BJ (cell line): Measurements from ENCODE around the gene RCOR1. TPM values are rescaled to one million over a fixed set of nuclear protein-coding genes. Genes with fewer than 3 reads are reported as not detected.
"Not testable (repeated sequence)": the region's sequence is repeated elsewhere in the genome, so short reads cannot be mapped to it uniquely, and the experiment has no call there.

Experiments used
- CTCF ChIA-PET: fragments of 350-600 bp; formaldehyde crosslinking; extraction: SDS; loops from one replicate; lab custom pipeline; 2021; ENCODE audit warnings: antibody characterized with exemption, inconsistent platforms; lab: Yijun Ruan, JAX
- POLR2A ChIA-PET: fragments of 300-600 bp; sonication (Branson Sonifier 250); formaldehyde crosslinking; extraction: SDS; loops from one replicate; lab custom pipeline; 2021; ENCODE audit warnings: antibody characterized with exemption; lab: Charles Lee
- DNase-seq: peaks from one replicate; pipeline ENCODE4 v3.0.0-alpha.2; 2011; ENCODE audit warnings: low read depth
- H3K27me3 ChIP-seq: 2 replicates; pipeline ENCODE4 v1.6.0; 2011; ENCODE audit warnings: low read length; ENCODE audit not compliant: control insufficient read depth, insufficient read depth
- H3K36me3 ChIP-seq: 2 replicates; pipeline ENCODE4 v1.5.1; 2011; ENCODE audit warnings: low read length; ENCODE audit not compliant: control insufficient read depth, insufficient read depth
- H3K4me3 ChIP-seq: 2 replicates; pipeline ENCODE4 v1.5.1; 2011; ENCODE audit warnings: low read depth, mild to moderate bottlenecking, control low read depth, low read length
- CTCF ChIP-seq: IDR thresholded peaks from 2 replicates; pipeline ENCODE4 v1.5.1; 2011; ENCODE audit warnings: low read depth, mild to moderate bottlenecking, control low read depth, inconsistent platforms, low read length, moderate library complexity; ENCODE audit not compliant: insufficient read depth
- polyA plus RNA-seq: library from polyadenylated mRNA; depleted of rRNA; stranded (reverse); fragments of >200 nt; gene quantifications from 2 replicates; pipeline ENCODE4 v1.2.3, GENCODE V29; 2011

Gene RCOR1
- polyA plus RNA-seq, 1 experiment: 7.9 TPM

DNA sequence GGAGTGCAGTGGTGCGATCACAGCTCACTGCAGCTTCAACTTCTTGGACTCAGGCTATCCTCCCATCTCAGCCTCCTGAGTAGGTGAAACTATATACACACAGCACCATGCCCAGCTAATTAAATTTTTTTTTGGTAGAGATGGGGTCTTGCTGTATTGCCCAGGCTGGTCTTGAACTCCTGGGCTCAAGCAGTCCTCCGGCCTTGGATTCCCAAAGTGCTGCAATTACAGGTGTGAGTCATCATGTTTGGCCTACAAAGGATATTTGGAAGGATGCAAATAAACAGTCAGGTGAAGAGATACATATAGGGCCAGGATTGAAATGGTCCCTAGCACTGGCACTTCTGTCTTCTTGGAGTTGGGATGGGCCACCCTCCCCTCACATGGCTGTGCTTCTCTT lies 23.9 kb downstream of the RCOR1 start:
- ChIA-PET CTCF (interaction anchor here (0.8 to 2.3 kb wide), 3 partner anchors 11 to 79 kb away, joined by 3 to 13 read pairs (median 4); no protein-coding TSS in a partner anchor), POLR2A (no interaction called here)
- DNase-seq: no peak
- Histone ChIP-seq H3K27me3 (no peaks in the 10 kb centered on the region), H3K4me3 (no peak overlapping the region), H3K36me3 (no peaks in the 10 kb centered on the region; the same call in 1 of the 2 replicates)
- no peak for TF ChIP-seq CTCF

DNA sequence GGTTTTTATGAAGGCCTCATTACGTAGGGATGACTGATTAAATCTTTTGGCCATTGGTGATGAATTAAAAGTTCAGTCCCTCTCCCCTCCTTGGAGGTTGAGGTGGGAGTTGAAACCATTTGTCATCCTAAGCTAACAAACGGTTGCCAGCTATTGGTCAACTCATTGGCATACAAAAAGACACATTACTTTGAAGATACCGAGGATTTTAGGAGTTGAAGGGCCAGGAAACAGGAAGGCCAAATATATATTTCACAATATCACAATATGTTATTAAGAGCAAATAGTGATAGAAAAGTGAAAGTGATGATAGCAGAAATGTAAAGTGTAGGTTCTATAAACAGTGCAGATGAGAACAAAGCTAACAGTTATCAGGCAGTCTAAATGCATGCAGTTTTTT lies 24.4 kb downstream of the RCOR1 start:
- CTCF ChIA-PET: interaction anchor here (0.5 to 2.3 kb wide), 3 partner anchors 12 to 77 kb away, joined by 3 to 13 read pairs (median 4); no protein-coding TSS in a partner anchor
- Histone ChIP-seq H3K36me3 (no peaks in the 10 kb centered on the region; the same call in 1 of the 2 replicates), H3K27me3 (no peaks in the 10 kb centered on the region), H3K4me3 (no peak overlapping the region)
- POLR2A ChIA-PET: no interaction called here
- TF ChIP-seq CTCF: no peak
- no peak for DNase-seq

GRCh38 chr14:102619012-102619411 lies 26.6 kb downstream of the RCOR1 start:
- POLR2A ChIA-PET: interaction anchor here (0.6 kb wide), 1 partner anchor 90 kb away, joined by 8 read pairs; no protein-coding TSS in a partner anchor
- not testable (repeated sequence) for DNase-seq, H3K27me3 ChIP-seq, H3K4me3 ChIP-seq, H3K36me3 ChIP-seq
- CTCF ChIA-PET: interaction anchor here (1.4 to 2.0 kb wide), 2 partner anchors 10 to 16 kb away, joined by 4 to 6 read pairs; no protein-coding TSS in a partner anchor

GRCh38 chr14:102620413-102620812 lies 28.0 kb downstream of the RCOR1 start:
- DNase-seq: peak; percentile 12

GRCh38 chr14:102622262-102622885 lies 29.9 kb downstream of the RCOR1 start:
- CTCF ChIA-PET: no interaction called here

More at GRCh38 chr14:102620413-102620812, 28.0 kb downstream of the RCOR1 start:
- no peak for TF ChIP-seq CTCF
- H3K27me3 ChIP-seq: no peaks in the 10 kb centered on the region
- ChIA-PET POLR2A (interaction anchor here (0.5 kb wide), 1 partner anchor 15 kb away, joined by 16 read pairs; no protein-coding TSS in a partner anchor), CTCF (interaction anchor here (1.1 kb wide), 1 partner anchor 11 kb away, joined by 3 read pairs; no protein-coding TSS in a partner anchor)
- no peaks in the 10 kb centered on the region; the same call in 1 of the 2 replicates for H3K36me3 ChIP-seq
- no peak overlapping the region for H3K4me3 ChIP-seq

More at GRCh38 chr14:102622262-102622885, 29.9 kb downstream of the RCOR1 start:
- POLR2A ChIA-PET: no interaction called here
- no peak overlapping the region for H3K4me3 ChIP-seq
- no peak for TF ChIP-seq CTCF
- H3K36me3 ChIP-seq: no peaks in the 10 kb centered on the region; the same call in 1 of the 2 replicates
- no peaks in the 10 kb centered on the region for H3K27me3 ChIP-seq
- no peak for DNase-seq
